ENCODE results near the gene TSC2. TPM values are rescaled to one million over a fixed set of nuclear protein-coding genes. Genes with fewer than 3 reads are reported as not detected.
A peak's percentile ranks its signal among the peaks of the same experiment; 100 is the strongest.

The TSC2 gene
- total RNA-seq, 3 donors from 2014 or later, result 41.6 to 52.4 (median 48.9) TPM

GRCh38 chr16:2044541-2044940 lies 3.2 kb upstream of the TSC2 start:
- intact Hi-C loops (cut with DNase I; ENCODE audit: low total_unique reads), result no loop called here
- Histone ChIP-seq H3K27me3 (no peaks in the 10 kb centered on the region), H3K36me3 (no peaks in the 10 kb centered on the region), H3K4me1 (peaks cover 13% of the 10 kb centered on the region in 2 donors), H3K9me3 (no peaks in the 10 kb centered on the region), H3K27ac (peak overlapping the region in 1 of 2 donors; percentile 32), H3K4me3 (no peak overlapping the region)
- no peak for DNase-seq (ENCODE audit: low spot score in 2 of 2)
- no peak for TF ChIP-seq POLR2A (IDR thresholded peaks at IDR 0.05)
- TF ChIP-seq POLR2AphosphoS5 (IDR thresholded peaks at IDR 0.05), result no peak
- TF ChIP-seq CTCF (IDR thresholded peaks at IDR 0.05), result no peak

GRCh38 chr16:2045965-2046892 lies 1.6 kb upstream of the TSC2 start:
- no peak for DNase-seq (ENCODE audit: low spot score in 2 of 2)
- Histone ChIP-seq H3K27me3 (no peaks in the 10 kb centered on the region), H3K36me3 (no peaks in the 10 kb centered on the region), H3K9me3 (no peaks in the 10 kb centered on the region), H3K4me1 (peaks cover 13% of the 10 kb centered on the region in 2 donors), H3K27ac (peak overlapping the region in 1 of 2 donors; percentile 88), H3K4me3 (peak overlapping the region in 1 of 3 donors; percentile 99)
- TF ChIP-seq POLR2AphosphoS5 (IDR thresholded peaks at IDR 0.05) (no peak), CTCF (IDR thresholded peaks at IDR 0.05) (no peak)
- intact Hi-C loops (cut with DNase I; ENCODE audit: low total_unique reads), result no loop called here

GRCh38 chr16:2046893-2047329 lies 874 bp upstream of the TSC2 start:
- Histone ChIP-seq H3K9me3 (no peaks in the 10 kb centered on the region), H3K4me1 (peaks cover 13% of the 10 kb centered on the region in 2 donors), H3K27me3 (no peaks in the 10 kb centered on the region), H3K27ac (peak overlapping the region in 1 of 2 donors; percentile 88), H3K36me3 (no peaks in the 10 kb centered on the region), H3K4me3 (peak overlapping the region; percentile 90 to 99 (median 93))
- DNase-seq (ENCODE audit: low spot score in 2 of 2), result no peak
- intact Hi-C loops (cut with DNase I; ENCODE audit: low total_unique reads), result no loop called here
- TF ChIP-seq POLR2A (IDR thresholded peaks at IDR 0.05) (no peak), CTCF (IDR thresholded peaks at IDR 0.05) (no peak), POLR2AphosphoS5 (IDR thresholded peaks at IDR 0.05) (no peak)

- intact Hi-C loops (cut with DNase I; ENCODE audit: low total_unique reads), result no loop called here
- no peaks in the 10 kb centered on the region for H3K27me3 ChIP-seq
- H3K4me3 ChIP-seq, result peak overlapping the region; percentile 90 to 99 (median 93)
- H3K36me3 ChIP-seq, result no peaks in the 10 kb centered on the region
- no peaks in the 10 kb centered on the region for H3K9me3 ChIP-seq
- H3K4me1 ChIP-seq, result peaks cover 13% of the 10 kb centered on the region in 2 donors
- H3K27ac ChIP-seq, result peak overlapping the region; percentile 72 to 88
- TF ChIP-seq POLR2A (IDR thresholded peaks at IDR 0.05) (no peak), POLR2AphosphoS5 (IDR thresholded peaks at IDR 0.05) (no peak), CTCF (IDR thresholded peaks at IDR 0.05) (no peak)
- no peak for DNase-seq (ENCODE audit: low spot score in 2 of 2)
Observed at GRCh38 chr16:2048116-2048543, 345 bp downstream of the TSC2 start.

GRCh38 chr16:2053211-2053610 lies 5.4 kb downstream of the TSC2 start:
- Histone ChIP-seq H3K36me3 (no peaks in the 10 kb centered on the region), H3K27ac (no peak overlapping the region), H3K4me1 (peaks cover 3 to 7% of the 10 kb centered on the region in 2 donors), H3K9me3 (no peaks in the 10 kb centered on the region), H3K27me3 (no peaks in the 10 kb centered on the region), H3K4me3 (no peak overlapping the region)
- no peak for DNase-seq (ENCODE audit: low spot score in 2 of 2)
- TF ChIP-seq CTCF (IDR thresholded peaks at IDR 0.05) (no peak), POLR2A (IDR thresholded peaks at IDR 0.05) (no peak), POLR2AphosphoS5 (IDR thresholded peaks at IDR 0.05) (no peak)
- intact Hi-C loops (cut with DNase I; ENCODE audit: low total_unique reads), result no loop called here

Data from breast epithelium (tissue), 4 donors.